DOHH2 (cell line): ENCODE results near the gene CRYAB.

Experiments used
- EZH2phosphoT487 ChIP-seq: fragments of 200-600 bp; sonication (generic); IDR thresholded peaks from 2 replicates; pipeline ENCODE4 v1.6.1; 2017; ENCODE audit warnings: borderline replicate concordance, mild to moderate bottlenecking, antibody characterized with exemption, low read length, moderate library complexity, mixed read lengths
- TF ChIP-seq, protein P1 (sequence below): fragments of 200-600 bp; sonication (generic); IDR thresholded peaks from one replicate; pipeline ENCODE4 v1.5.1; 2014; ENCODE audit warnings: antibody characterized with exemption, mild to moderate bottlenecking, low read depth, low read length; ENCODE audit not compliant: poor library complexity, severe bottlenecking

DNA sequence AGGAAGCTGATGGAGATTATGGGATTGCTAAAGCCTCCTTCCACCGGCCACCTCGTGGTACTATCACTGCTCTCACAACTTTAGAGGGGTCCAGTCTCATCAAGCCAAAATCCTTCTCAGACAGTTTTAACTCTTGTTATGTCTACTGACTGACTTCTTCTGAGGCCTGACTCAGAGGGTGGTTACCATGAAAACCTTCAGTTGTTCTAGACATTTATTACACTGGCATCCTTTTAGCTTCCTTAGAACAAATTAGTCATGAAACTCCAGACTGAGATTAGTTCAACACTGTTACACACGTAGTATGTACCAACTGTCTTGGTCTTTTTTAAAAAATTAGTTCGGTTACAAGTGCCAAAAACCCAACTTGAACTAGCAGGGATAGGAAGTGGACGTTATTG lies 33.1 kb upstream of the CRYAB start:
- TF ChIP-seq, protein P1, sequence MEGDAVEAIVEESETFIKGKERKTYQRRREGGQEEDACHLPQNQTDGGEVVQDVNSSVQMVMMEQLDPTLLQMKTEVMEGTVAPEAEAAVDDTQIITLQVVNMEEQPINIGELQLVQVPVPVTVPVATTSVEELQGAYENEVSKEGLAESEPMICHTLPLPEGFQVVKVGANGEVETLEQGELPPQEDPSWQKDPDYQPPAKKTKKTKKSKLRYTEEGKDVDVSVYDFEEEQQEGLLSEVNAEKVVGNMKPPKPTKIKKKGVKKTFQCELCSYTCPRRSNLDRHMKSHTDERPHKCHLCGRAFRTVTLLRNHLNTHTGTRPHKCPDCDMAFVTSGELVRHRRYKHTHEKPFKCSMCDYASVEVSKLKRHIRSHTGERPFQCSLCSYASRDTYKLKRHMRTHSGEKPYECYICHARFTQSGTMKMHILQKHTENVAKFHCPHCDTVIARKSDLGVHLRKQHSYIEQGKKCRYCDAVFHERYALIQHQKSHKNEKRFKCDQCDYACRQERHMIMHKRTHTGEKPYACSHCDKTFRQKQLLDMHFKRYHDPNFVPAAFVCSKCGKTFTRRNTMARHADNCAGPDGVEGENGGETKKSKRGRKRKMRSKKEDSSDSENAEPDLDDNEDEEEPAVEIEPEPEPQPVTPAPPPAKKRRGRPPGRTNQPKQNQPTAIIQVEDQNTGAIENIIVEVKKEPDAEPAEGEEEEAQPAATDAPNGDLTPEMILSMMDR: no peak
- no peak for TF ChIP-seq EZH2phosphoT487
